CD4-positive, CD25-positive, alpha-beta regulatory T cell (primary cell): ENCODE results near the gene MAP1B. TPM values are rescaled to one million over a fixed set of nuclear protein-coding genes. Genes with fewer than 3 reads are reported as not detected.
"Not testable (repeated sequence)": the region's sequence is repeated elsewhere in the genome, so short reads cannot be mapped to it uniquely, and the experiment has no call there.

Experiments used
- ATAC-seq, 2 donors: fragments of 150-1000 bp; cut with Tn5 transposase; one replicate each; pipeline ENCODE4 v1.10.0; 2021; ENCODE audit warnings: low read depth in 2 of 2, moderate number of reproducible peaks in 2 of 2, moderate library complexity in 1 of 2
- DNase-seq, 3 donors: peaks; one replicate each; pipeline versions ENCODE4 v3.0.0 to v3.0.0-alpha.2; 2012 to 2022; ENCODE audit warnings: mixed read lengths in 1 of 3
- H3K27ac ChIP-seq: one replicate; pipeline ENCODE4 v1.7.0; 2013; ENCODE audit warnings: mild to moderate bottlenecking, low read length; ENCODE audit not compliant: insufficient read depth, poor library complexity, severe bottlenecking
- H3K27me3 ChIP-seq: one replicate; pipeline ENCODE4 v1.7.0; 2013; ENCODE audit warnings: low read length; ENCODE audit not compliant: control insufficient read depth, insufficient read depth
- H3K36me3 ChIP-seq: one replicate; pipeline ENCODE4 v1.7.0; 2013; ENCODE audit warnings: mild to moderate bottlenecking, low read length, moderate library complexity; ENCODE audit not compliant: control insufficient read depth, insufficient read depth
- H3K4me1 ChIP-seq: 2 replicates; pipeline ENCODE4 v1.7.0; 2013; ENCODE audit warnings: mild to moderate bottlenecking, low read length; ENCODE audit not compliant: insufficient read depth, control insufficient read depth, poor library complexity, severe bottlenecking
- H3K4me3 ChIP-seq: one replicate; pipeline ENCODE4 v1.7.0; 2013; ENCODE audit warnings: low read depth, mild to moderate bottlenecking, low read length, moderate library complexity
- H3K9me3 ChIP-seq, 2 experiments: 1 replicate in 1 of 2; 2 replicates in 1 of 2; pipeline ENCODE4 v1.7.0; 2013; ENCODE audit warnings: low read length in 2 of 2, mild to moderate bottlenecking in 1 of 2, moderate library complexity in 1 of 2; ENCODE audit not compliant: control insufficient read depth in 2 of 2
- H3K27ac Mint-ChIP-seq, 3 donors: one replicate each; pipeline ENCODE4 v1.8.0; 2020 to 2022; ENCODE audit warnings: mild to moderate bottlenecking in 3 of 3, mixed read lengths in 3 of 3, moderate library complexity in 2 of 3
- H3K27me3 Mint-ChIP-seq: one replicate; pipeline ENCODE4 v1.8.0; 2022; ENCODE audit warnings: mild to moderate bottlenecking, mixed read lengths
- H3K36me3 Mint-ChIP-seq: one replicate; pipeline ENCODE4 v1.8.0; 2020; ENCODE audit warnings: mixed read lengths
- H3K4me1 Mint-ChIP-seq, 4 donors: one replicate each; pipeline ENCODE4 v1.8.0; 2020 to 2022; ENCODE audit warnings: mixed read lengths in 4 of 4, mild to moderate bottlenecking in 1 of 4
- H3K4me3 Mint-ChIP-seq, 4 donors: one replicate each; pipeline ENCODE4 v1.8.0; 2020 to 2022; ENCODE audit warnings: mild to moderate bottlenecking in 4 of 4, mixed read lengths in 4 of 4, moderate library complexity in 3 of 4
- H3K9me3 Mint-ChIP-seq, 7 donors: one replicate each; pipeline ENCODE4 v1.8.0; 2020 to 2022; ENCODE audit warnings: mixed read lengths in 7 of 7, mild to moderate bottlenecking in 3 of 7, moderate library complexity in 2 of 7
- polyA plus RNA-seq, 4 donors: library from polyadenylated mRNA; unstranded; fragments of 300-500 nt; fragmentation: Illumina TruSeq; gene quantifications; one replicate each; pipeline ENCODE4 v1.2.3, GENCODE V29; 2021
- total RNA-seq: library from RNA; stranded (reverse); gene quantifications from one replicate; pipeline ENCODE4 v1.2.3, GENCODE V29; 2022

Gene MAP1B
- total and polyA plus RNA-seq, 5 donors from 2014 or later = 0.12 to 0.23 (median 0.14) TPM

GRCh38 chr5:72167257-72167656 lies 60.0 kb downstream of the MAP1B start:
- no peak overlapping the region for H3K27ac ChIP-seq
- no peaks in the 10 kb centered on the region for H3K4me1 ChIP-seq
- Mint-ChIP-seq H3K4me3 (no peak overlapping the region), H3K36me3 (no peaks in the 10 kb centered on the region), H3K27ac (no peak overlapping the region), H3K4me1 (no peaks in the 10 kb centered on the region), H3K9me3 (peaks cover 0 to 3% (median 0%) of the 10 kb centered on the region in 7 donors), H3K27me3 (peaks cover 24% of the 10 kb centered on the region)
- DNase-seq (no peak), ATAC-seq (no peak)
- H3K9me3 ChIP-seq = no peaks in the 10 kb centered on the region
- H3K27me3 ChIP-seq = peaks cover 9% of the 10 kb centered on the region
- no peak overlapping the region for H3K4me3 ChIP-seq
- no peaks in the 10 kb centered on the region for H3K36me3 ChIP-seq

- Histone ChIP-seq H3K27ac (no peak overlapping the region), H3K36me3 (no peaks in the 10 kb centered on the region), H3K4me1 (no peaks in the 10 kb centered on the region), H3K27me3 (peaks cover 9% of the 10 kb centered on the region), H3K9me3 (no peaks in the 10 kb centered on the region), H3K4me3 (no peak overlapping the region)
- Mint-ChIP-seq H3K27me3 (peaks cover 24% of the 10 kb centered on the region), H3K36me3 (no peaks in the 10 kb centered on the region), H3K9me3 (peaks cover 0 to 3% (median 0%) of the 10 kb centered on the region in 7 donors), H3K4me1 (no peaks in the 10 kb centered on the region), H3K4me3 (no peak overlapping the region), H3K27ac (no peak overlapping the region)
- no peak for DNase-seq
- ATAC-seq = no peak
These were observed 60.5 kb downstream of the MAP1B start for GRCh38 chr5:72167804-72168203.

- H3K36me3 Mint-ChIP-seq = no peaks in the 10 kb centered on the region
- no peak overlapping the region for H3K4me3 Mint-ChIP-seq
- Histone ChIP-seq H3K36me3 (no peaks in the 10 kb centered on the region), H3K27me3 (peaks cover 11% of the 10 kb centered on the region), H3K9me3 (no peaks in the 10 kb centered on the region), H3K27ac (no peak overlapping the region), H3K4me1 (no peaks in the 10 kb centered on the region), H3K4me3 (no peak overlapping the region)
- no peak for ATAC-seq
- H3K27me3 Mint-ChIP-seq = peaks cover 26% of the 10 kb centered on the region
- no peaks in the 10 kb centered on the region for H3K4me1 Mint-ChIP-seq
- H3K27ac Mint-ChIP-seq = no peak overlapping the region
- DNase-seq = no peak
- peaks cover 0 to 3% (median 0%) of the 10 kb centered on the region in 7 donors for H3K9me3 Mint-ChIP-seq
These were observed 62.8 kb downstream of the MAP1B start for GRCh38 chr5:72170101-72170500.

- not testable (repeated sequence) for H3K4me1 Mint-ChIP-seq, H3K36me3 ChIP-seq, H3K27me3 ChIP-seq, H3K27ac ChIP-seq, DNase-seq, ATAC-seq, H3K36me3 Mint-ChIP-seq, H3K9me3 Mint-ChIP-seq, H3K4me3 Mint-ChIP-seq, H3K4me1 ChIP-seq, H3K27ac Mint-ChIP-seq, H3K4me3 ChIP-seq, H3K9me3 ChIP-seq
- peaks cover 29% of the 10 kb centered on the region for H3K27me3 Mint-ChIP-seq
These were observed 63.9 kb downstream of the MAP1B start for GRCh38 chr5:72171181-72171580.

- peaks cover 24% of the 10 kb centered on the region for H3K27me3 Mint-ChIP-seq
These were observed 64.4 kb downstream of the MAP1B start for GRCh38 chr5:72171667-72172066.

GRCh38 chr5:72172786-72173185 lies 65.5 kb downstream of the MAP1B start:
- Mint-ChIP-seq H3K27ac (no peak overlapping the region), H3K9me3 (peaks cover 0 to 3% (median 0%) of the 10 kb centered on the region in 7 donors), H3K36me3 (no peaks in the 10 kb centered on the region), H3K27me3 (peaks cover 30% of the 10 kb centered on the region), H3K4me3 (no peak overlapping the region), H3K4me1 (no peaks in the 10 kb centered on the region)
- Histone ChIP-seq H3K36me3 (no peaks in the 10 kb centered on the region), H3K4me1 (no peaks in the 10 kb centered on the region), H3K27ac (no peak overlapping the region), H3K4me3 (no peak overlapping the region), H3K27me3 (peaks cover 3% of the 10 kb centered on the region), H3K9me3 (no peaks in the 10 kb centered on the region)
- DNase-seq = no peak
- ATAC-seq = no peak

More at GRCh38 chr5:72171667-72172066, 64.4 kb downstream of the MAP1B start:
- Histone ChIP-seq H3K27me3 (peaks cover 3% of the 10 kb centered on the region), H3K4me3 (no peak overlapping the region), H3K4me1 (no peaks in the 10 kb centered on the region), H3K27ac (no peak overlapping the region), H3K36me3 (no peaks in the 10 kb centered on the region), H3K9me3 (no peaks in the 10 kb centered on the region)
- H3K4me1 Mint-ChIP-seq = no peaks in the 10 kb centered on the region
- H3K36me3 Mint-ChIP-seq = no peaks in the 10 kb centered on the region
- H3K4me3 Mint-ChIP-seq = no peak overlapping the region
- no peak for ATAC-seq
- no peak overlapping the region for H3K27ac Mint-ChIP-seq
- DNase-seq = no peak
- peaks cover 0 to 3% (median 0%) of the 10 kb centered on the region in 7 donors for H3K9me3 Mint-ChIP-seq

GRCh38 chr5:72177538-72177937 lies 70.3 kb downstream of the MAP1B start:
- Mint-ChIP-seq H3K27me3 (peaks cover 39% of the 10 kb centered on the region), H3K36me3 (peaks cover 3% of the 10 kb centered on the region), H3K4me3 (no peak overlapping the region), H3K27ac (no peak overlapping the region), H3K4me1 (no peaks in the 10 kb centered on the region), H3K9me3 (peaks cover 0 to under 1% (median 0%) of the 10 kb centered on the region in 7 donors)
- no peak for ATAC-seq
- H3K4me1 ChIP-seq = no peaks in the 10 kb centered on the region
- DNase-seq = no peak
- no peaks in the 10 kb centered on the region for H3K9me3 ChIP-seq
- no peak overlapping the region for H3K4me3 ChIP-seq
- H3K27ac ChIP-seq = no peak overlapping the region
- peaks cover 11% of the 10 kb centered on the region for H3K27me3 ChIP-seq
- no peaks in the 10 kb centered on the region for H3K36me3 ChIP-seq

GRCh38 chr5:72179028-72179815 lies 71.9 kb downstream of the MAP1B start:
- peaks cover 0 to 1% (median 0%) of the 10 kb centered on the region in 7 donors for H3K9me3 Mint-ChIP-seq

More at GRCh38 chr5:72179028-72179815, 71.9 kb downstream of the MAP1B start:
- H3K27ac ChIP-seq = no peak overlapping the region
- H3K27ac Mint-ChIP-seq = no peak overlapping the region
- no peak overlapping the region for H3K4me3 Mint-ChIP-seq
- peaks cover 48% of the 10 kb centered on the region for H3K27me3 Mint-ChIP-seq
- no peaks in the 10 kb centered on the region for H3K4me1 Mint-ChIP-seq
- peaks cover 10% of the 10 kb centered on the region for H3K27me3 ChIP-seq
- H3K4me1 ChIP-seq = no peaks in the 10 kb centered on the region
- H3K4me3 ChIP-seq = no peak overlapping the region
- H3K36me3 ChIP-seq = no peaks in the 10 kb centered on the region
- no peak for DNase-seq
- H3K36me3 Mint-ChIP-seq = peaks cover 3% of the 10 kb centered on the region
- H3K9me3 ChIP-seq = no peaks in the 10 kb centered on the region
- no peak for ATAC-seq
